SKM-1 (cell line): ENCODE results near the gene TBX6.
A peak's percentile ranks its signal among the peaks of the same experiment; 100 is the strongest.
"Not testable (repeated sequence)": the region's sequence is repeated elsewhere in the genome, so short reads cannot be mapped to it uniquely, and the experiment has no call there.

Experiments used
- DNase-seq: peaks from one replicate; lab custom pipeline; 2025; ENCODE audit not compliant: unreplicated experiment; lab: John Stamatoyannopoulos, UW

TBX6 gene

GRCh38 chr16:30066761-30067583 lies 24.8 kb downstream of the TBX6 start:
- no peak for DNase-seq

DNA sequence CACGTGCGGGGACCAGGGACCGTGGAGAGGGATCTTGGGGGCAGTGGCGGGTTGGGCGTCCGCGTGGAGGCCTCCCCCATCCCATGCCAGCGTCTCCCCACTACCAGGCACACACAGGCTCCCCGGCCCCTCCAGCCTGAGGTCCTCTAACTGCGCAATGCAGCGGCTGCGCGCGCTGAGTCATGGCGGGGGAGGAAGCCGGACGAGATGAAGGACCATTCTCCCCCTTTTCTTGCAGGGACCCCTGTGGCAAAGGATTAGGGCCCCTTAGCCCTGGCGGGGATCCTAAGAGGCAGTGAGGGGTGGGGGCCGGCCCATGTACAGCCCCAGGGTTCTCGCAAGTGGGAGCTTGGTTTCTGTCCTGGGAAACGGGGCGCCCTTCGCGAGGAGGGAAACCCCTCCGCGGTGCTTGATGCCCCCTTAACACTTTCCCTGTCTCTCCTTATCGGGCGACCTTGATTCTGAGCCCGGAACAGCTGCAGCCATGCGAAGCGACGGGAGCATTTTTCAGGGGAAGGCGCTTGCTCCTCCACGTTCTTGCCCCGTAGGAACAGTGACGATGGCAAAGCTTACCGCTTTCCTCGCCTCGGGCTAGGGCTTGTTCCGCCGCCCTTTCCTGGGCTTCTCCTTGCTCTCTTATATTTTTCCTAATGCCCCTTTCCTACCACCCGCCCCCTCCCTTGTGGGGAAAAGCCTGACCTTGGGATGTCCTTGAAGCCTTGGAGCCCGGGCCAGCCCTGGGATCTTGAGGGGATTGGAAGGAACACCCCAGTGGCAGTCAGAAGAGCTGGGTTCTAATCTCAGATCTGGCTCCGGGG lies 25.6 kb downstream of the TBX6 start:
- no peak for DNase-seq

DNA sequence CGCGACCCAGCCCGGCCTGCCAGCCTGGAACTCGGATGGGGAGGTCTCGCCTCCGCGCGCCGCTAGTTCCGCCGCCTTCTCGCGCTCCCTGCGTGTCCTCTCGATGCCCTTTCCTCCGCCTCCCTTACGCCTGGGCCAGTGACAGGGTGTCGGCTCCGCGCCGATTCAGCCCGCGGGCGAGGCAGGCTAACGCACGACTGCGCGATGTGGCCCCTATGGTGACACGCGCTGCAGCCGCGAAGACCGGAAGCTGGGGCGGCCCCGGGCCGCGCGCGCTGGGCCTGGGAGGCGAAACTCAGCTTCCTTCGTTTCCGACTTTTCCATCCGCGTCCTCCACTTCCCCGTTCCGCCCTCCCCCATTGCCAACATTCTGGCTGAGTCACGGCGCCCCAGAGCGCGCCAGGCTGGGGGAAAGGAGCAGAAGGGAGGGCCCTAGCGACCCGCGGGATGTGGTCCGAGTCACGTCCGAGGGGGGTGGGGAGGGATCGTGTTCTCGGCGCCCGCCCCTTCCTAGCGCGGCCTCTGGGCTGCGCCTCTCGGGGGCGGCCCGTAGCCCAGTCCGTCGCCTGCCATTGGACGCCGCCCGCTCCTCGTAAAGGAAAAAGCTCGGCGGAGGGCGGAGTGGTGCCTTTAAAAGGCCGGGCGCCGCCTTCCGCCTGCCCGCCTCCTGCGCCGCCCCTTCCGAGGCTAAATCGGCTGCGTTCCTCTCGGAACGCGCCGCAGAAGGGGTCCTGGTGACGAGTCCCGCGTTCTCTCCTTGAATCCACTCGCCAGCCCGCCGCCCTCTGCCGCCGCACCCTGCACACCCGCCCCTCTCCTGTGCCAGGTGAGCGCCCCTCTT lies 26.4 kb downstream of the TBX6 start, which contains the start of gene ALDOA:
TSS of gene ALDOA (plus strand) at position 659 of the 841 bp plus-strand sequence. CDS start 1,138 bp downstream, outside the sequence.
- DNase-seq, result peak; percentile 97

- DNase-seq, result no peak
Observed at GRCh38 chr16:30064729-30065101, 27.0 kb downstream of the TBX6 start.

DNA sequence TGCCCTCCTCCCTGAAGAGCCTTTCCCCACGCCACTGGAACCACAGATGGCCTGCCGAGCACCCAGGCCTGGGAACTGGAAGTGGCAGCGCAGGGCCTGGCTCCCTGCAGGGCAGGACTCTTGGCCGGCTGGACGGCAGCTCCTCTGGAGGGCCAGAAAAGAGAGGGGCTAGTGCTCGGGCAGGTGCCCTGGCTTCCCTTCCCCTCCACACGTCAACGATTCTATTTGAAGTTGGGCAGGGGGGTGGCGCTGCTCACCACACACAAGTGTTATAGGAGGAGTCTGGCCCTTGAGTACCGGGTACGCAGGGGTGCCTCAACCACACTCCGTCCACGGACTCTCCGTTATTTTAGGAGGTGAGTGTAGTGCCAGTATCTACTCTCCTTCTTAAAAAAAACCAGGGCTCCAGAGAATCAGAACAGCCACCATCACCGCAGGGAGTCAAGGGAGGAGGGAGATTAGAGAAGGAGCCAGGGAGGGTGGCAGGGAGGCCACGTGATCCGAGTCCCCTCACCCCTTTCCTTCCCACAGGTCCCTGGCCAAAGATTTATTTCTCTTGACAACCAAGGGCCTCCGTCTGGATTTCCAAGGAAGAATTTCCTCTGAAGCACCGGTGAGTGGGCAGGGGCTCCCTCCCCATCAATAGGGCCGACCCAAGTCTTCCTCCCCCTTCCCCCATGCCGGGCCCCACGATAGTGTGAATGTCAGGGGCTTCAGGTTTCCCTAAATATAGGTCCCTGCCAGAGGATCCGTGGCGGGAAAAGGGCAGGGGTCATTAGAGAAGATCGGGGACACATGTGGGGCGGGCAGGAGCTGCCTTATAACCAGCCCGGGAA lies 27.6 kb downstream of the TBX6 start:
- DNase-seq, result peak; percentile 72

DNA sequence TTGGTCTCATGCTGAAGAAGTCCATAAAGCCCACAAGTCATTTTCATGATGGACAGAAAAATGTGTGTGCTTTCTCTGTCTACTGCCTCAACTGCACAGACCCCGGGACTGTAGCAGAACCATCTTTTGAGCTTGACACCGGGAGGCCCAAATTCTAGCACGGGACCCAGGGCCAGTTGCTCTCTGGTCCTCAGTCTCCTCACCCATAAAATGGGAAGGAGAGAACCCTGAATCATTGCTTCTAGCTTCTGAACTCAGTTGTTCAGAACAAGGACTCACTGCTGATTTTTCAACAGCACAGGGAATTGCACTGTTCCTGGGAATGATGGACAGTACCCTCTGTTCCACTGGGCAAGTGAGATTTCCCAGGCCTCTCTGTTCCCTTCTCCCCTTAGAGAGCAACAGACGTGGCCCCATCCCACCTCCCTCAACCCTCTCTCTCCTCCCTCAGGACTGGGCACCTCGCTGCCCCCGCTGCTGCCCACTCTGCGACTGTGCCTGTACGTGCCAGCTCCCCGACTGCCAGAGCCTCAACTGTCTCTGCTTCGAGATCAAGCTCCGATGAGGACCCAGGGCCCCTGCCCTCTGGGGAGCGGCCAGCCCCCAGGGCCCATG lies 28.3 kb downstream of the TBX6 start:
- no peak for DNase-seq

GRCh38 chr16:30060836-30061554 lies 30.7 kb downstream of the TBX6 start:
- DNase-seq, result no peak

DNA sequence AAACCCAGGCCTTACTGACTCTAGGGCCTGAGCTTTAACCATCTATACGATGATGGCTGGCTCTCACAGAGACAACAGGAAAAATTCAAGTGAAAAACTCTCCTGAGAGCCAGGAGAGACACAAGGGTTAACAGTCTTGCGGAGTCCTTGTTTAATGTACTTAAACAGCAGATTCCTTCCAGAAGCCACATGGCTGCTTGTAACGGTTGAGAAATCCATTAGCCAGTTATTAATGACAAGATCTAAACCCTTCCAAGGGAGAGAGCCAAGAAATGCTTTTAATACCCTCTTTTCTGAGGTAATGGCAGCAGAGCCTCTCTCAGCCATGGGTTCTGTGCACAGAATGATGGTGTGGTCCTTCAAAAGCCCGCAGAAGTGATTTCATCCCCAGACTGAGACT lies 31.4 kb downstream of the TBX6 start:
- DNase-seq, result no peak

DNA sequence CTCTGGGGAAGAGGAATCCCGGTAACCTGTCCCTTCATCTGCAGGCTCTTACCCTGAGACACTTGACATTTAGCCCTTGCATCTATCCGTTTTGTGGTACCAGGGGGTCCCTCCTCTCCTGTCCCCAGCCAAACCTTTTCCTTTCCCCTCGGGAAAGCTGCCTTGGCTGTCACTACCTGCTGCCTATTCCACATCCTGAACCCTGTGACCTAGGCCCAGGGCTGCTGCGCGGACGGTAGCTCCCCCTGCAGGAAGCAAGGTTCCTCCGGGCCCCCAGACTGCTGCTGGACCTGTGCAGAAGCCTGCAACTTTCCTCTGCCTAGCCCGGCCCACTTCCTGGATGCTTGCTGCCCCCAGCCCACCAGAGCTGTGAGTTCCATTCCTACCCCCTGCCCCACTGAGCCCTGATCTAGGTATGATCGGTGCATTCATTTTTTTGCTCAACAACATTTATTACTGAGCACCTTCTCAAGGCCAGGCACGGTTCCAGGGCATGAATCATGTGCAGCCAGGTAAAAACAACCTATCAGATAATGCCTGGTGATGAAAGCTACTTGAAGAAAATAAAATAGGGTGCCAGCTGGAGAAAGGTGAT lies 36.7 kb downstream of the TBX6 start:
- peak; percentile 17 for DNase-seq

DNA sequence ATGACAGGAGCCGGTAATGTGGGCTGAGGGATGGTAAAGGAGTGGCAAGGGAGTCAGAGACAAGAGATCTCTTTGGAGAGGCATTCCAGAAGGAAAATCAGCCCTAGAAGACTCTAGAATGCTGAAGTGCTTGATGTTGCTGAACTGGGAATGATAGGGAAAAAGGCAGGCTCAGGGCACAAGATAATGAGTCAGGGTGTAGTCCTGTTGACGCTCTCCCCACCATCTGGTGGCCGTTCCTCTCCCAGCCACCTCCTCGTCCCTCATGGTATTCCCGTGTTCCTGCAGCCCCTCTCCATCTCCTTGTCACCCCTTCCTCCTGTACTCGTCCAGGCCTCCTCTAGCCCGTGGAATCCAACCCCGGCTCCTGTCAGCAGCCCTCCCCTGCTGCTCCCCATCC lies 37.3 kb downstream of the TBX6 start:
- DNase-seq, result no peak

GRCh38 chr16:30053376-30054015 lies 38.2 kb downstream of the TBX6 start:
- DNase-seq, result no peak

- peak; percentile 86 for DNase-seq
Observed at GRCh38 chr16:30052671-30053372, 38.9 kb downstream of the TBX6 start.

DNA sequence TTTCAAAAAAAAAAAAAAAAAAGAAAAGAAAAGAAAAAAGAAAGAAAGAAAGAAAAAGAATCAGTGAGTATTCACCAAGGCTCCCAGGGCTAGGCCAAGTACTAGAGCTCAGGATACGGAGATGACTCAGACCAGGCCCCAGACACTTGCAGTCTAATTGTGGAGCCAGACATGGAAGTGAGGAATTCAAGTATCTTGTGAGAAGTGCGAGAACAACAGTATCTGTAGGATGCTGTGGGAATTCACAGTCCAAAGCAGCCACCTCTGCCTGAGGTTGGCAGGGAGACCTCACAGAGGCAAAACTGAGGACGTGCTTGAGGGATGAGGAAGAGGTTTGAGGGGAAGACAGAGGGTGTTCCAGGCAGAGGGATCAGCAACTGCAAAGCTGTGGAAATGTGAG lies 40.2 kb downstream of the TBX6 start:
- no peak for DNase-seq

- DNase-seq, result no peak
Observed at GRCh38 chr16:30049871-30050270, 41.9 kb downstream of the TBX6 start.

- DNase-seq, result no peak
Observed at GRCh38 chr16:30046588-30046987, 45.1 kb downstream of the TBX6 start.

GRCh38 chr16:30046178-30046577 lies 45.5 kb downstream of the TBX6 start:
- no peak for DNase-seq

DNA sequence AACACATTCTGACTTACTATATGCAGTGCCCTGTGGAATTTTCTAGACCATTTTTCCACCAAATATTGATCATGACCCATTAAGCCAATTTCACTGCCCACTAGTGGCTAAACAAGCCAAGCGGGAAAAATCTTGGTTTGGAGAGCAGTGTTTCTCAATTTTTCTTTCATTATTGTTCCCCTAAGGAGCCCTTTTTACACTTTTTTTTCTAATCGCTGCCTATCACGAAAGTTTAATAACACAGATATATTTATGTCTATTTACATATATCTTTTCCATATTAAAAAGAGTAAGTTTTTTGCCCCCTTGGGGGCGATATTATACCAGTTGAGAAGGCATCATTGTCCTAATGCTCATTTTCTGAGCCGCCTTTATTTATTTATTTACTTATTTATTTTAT lies 49.9 kb downstream of the TBX6 start:
- no peak for DNase-seq

DNA sequence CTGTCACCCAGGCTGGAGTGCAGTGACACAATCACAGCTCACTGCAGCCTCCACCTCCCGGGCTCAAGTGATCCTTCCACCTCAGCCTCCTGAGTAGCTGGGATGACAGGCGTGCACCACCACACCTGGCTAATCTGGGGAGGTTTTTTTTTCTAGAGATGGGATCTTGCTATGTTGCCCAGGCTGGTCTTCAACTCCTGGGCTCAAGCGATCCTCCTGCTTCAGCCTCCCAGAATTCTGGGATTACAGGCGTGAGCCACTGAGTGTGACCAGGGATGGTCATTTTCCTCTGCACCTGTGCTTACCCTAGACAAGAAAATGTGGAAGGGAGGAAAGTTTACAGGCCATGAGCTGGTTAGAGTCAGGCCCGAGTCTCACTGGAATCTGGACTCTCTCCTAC lies 51.0 kb downstream of the TBX6 start:
- DNase-seq, result not testable (repeated sequence)
